Heart left ventricle (tissue), 16 donors: ENCODE data around the gene APLN. TPM values are rescaled to one million over a fixed set of nuclear protein-coding genes. Genes with fewer than 3 reads are reported as not detected.

ENCODE experiments used
- ATAC-seq, 4 donors: fragments of 200-7000 bp; cut with Tn5 transposase; one replicate each; pipeline ENCODE4 v1.9.1; 2020 to 2022; ENCODE audit warnings: moderate library complexity in 4 of 4, mild to moderate bottlenecking in 3 of 4, moderate number of reproducible peaks in 1 of 4
- DNase-seq, 5 donors: peaks; one replicate each; pipeline ENCODE4 v3.0.0-alpha.2; 2020
- H3K27ac ChIP-seq, 12 donors: fragments of 200-600 bp; sonication (generic) in 4 of 12; one replicate each; pipeline versions ENCODE4 v1.5.0 to v1.8.0; 2016 to 2022; ENCODE audit warnings: mild to moderate bottlenecking in 2 of 12
- H3K27me3 ChIP-seq, 9 donors: fragments of 200-600 bp; sonication (generic) in 2 of 9; one replicate each; pipeline versions ENCODE4 v1.5.1 to v1.8.0; 2016 to 2022; ENCODE audit warnings: mild to moderate bottlenecking in 3 of 9
- H3K36me3 ChIP-seq, 9 donors: fragments of 200-600 bp; sonication (generic) in 2 of 9; one replicate each; pipeline versions ENCODE4 v1.5.0 to v1.8.0; 2018 to 2022; ENCODE audit warnings: mild to moderate bottlenecking in 2 of 9
- H3K4me1 ChIP-seq, 12 donors: fragments of 200-600 bp; sonication (generic) in 4 of 12; one replicate each; pipeline versions ENCODE4 v1.5.0 to v1.8.0; 2016 to 2022; ENCODE audit warnings: mild to moderate bottlenecking in 3 of 12
- H3K4me3 ChIP-seq, 12 donors: fragments of 200-600 bp; sonication (generic) in 4 of 12; one replicate each; pipeline versions ENCODE4 v1.5.0 to v1.8.0; 2017 to 2022; ENCODE audit warnings: mild to moderate bottlenecking in 9 of 12, moderate library complexity in 4 of 12
- H3K9me3 ChIP-seq, 12 donors: fragments of 200-600 bp; sonication (generic) in 4 of 12; one replicate each; pipeline versions ENCODE4 v1.5.0 to v1.8.0; 2016 to 2022; ENCODE audit warnings: mild to moderate bottlenecking in 1 of 12
- CTCF ChIP-seq, 12 donors: fragments of 200-600 bp; sonication (generic) in 4 of 12; IDR thresholded peaks; one replicate each; pipeline versions ENCODE4 v1.5.0 to v1.8.0; 2018 to 2022; ENCODE audit warnings: antibody characterized with exemption in 12 of 12, mild to moderate bottlenecking in 5 of 12
- POLR2A ChIP-seq, 2 donors: fragments of 450-650 bp; IDR thresholded peaks; one replicate each; pipeline ENCODE4 v1.6.1; 2017; ENCODE audit warnings: antibody characterized with exemption in 2 of 2, mild to moderate bottlenecking in 2 of 2, moderate library complexity in 2 of 2
- WGBS, 4 donors: extraction: QIAGEN DNeasy Blood & Tissue Kit in 2 of 4; methylation state at CpG; one replicate each; pipeline versions ENCODE4 v1.1.5 to v1.1.7; 2013 to 2018; 5-methylcytosine and 5-hydroxymethylcytosine counted together
- intact Hi-C, 10 donors: fragments of 100-400 bp; cut with DNase I; formaldehyde crosslinking; loops; one replicate each; pipeline versions ENCODE4 v1.11.1 to v1.14.2; 2022
- polyA plus RNA-seq, 2 donors: library from polyadenylated mRNA; stranded (reverse); fragments of 200-250 nt; gene quantifications; one replicate each; pipeline ENCODE4 v1.2.3, GENCODE V29; 2013
- total RNA-seq, 9 donors: library from RNA; depleted of rRNA in 2 of 9; stranded (reverse); fragments of >200 nt in 2 of 9; fragmentation: NEBNext Ultra II Directional in 3 of 9; extraction: Animal tissue kit (Norgen Biotek cat#: 25700) in 3 of 9; gene quantifications; one replicate each; pipeline versions ENCODE4 v1.1.0 to v1.2.4, GENCODE V29; 2016 to 2023
- donor health status: ischemic (EF 13 %, LVEDD 7.1; RV severe dilation, severe dysfunction).
- donor health status: healthy with polysubstance abuse.
- donor health status: DM: no; HTN: yes; CAD: no.
- donor health status: DM: no; HTN: no; CAD: no.
- donor health status: ischemic (EF 25% LVEDD 6.9; RV normal size, moderate dysfunction).
- donor health status: ischemic (EF 25% LVEDD 5.7; RV mildly dilated, moderate dysfunction).
- donor health status: healthy.
- donor health status: DM: yes; HTN: yes; CAD: no.
- donor health status: ischemic (EF 35%, LVEDD 5.7; RV mildly dilated, moderate dysfunction).
- donor health status: nonischemic (EF 11% LVEDD 7.7; RV severe dilation, severe dysfunction).
- donor health status: DM: yes; HTN: yes; CAD: no.
- donor health status: PGD.
- donor health status: ischemic (EF 29% LVEDD 5.4; RV normal size, mild dysfunction).
- donor health status: nonischemic (EF 23%, LVEDD 6.1; RV moderate dilation, normal function).

Gene APLN
- total and polyA plus RNA-seq, 11 donors: 3.6 to 19.9 (median 10.4) TPM

- ATAC-seq (peak in 3 of 4 donors; percentile 67 to 92 (median 80)), DNase-seq (no peak)
- Histone ChIP-seq H3K9me3 (peaks cover 0 to 8% (median 0%) of the 10 kb centered on the region in 12 donors), H3K27me3 (no peaks in the 10 kb centered on the region), H3K27ac (peak overlapping the region in 2 of 12 donors; percentile 13 to 33), H3K4me3 (no peak overlapping the region), H3K36me3 (no peaks in the 10 kb centered on the region), H3K4me1 (peaks cover 0 to 7% (median 0%) of the 10 kb centered on the region in 12 donors)
- 40 to 48% (median 43%) methylated on average over 7 of the region's 7 CpGs for WGBS, 4 donors
- TF ChIP-seq CTCF (IDR thresholded peaks at IDR 0.05): no peak
- TF ChIP-seq POLR2A (IDR thresholded peaks at IDR 0.05): no peak
- intact Hi-C loops: no loop called here
These were observed 11.3 kb upstream of the APLN start for GRCh38 chrX:129665916-129666644.

DNA sequence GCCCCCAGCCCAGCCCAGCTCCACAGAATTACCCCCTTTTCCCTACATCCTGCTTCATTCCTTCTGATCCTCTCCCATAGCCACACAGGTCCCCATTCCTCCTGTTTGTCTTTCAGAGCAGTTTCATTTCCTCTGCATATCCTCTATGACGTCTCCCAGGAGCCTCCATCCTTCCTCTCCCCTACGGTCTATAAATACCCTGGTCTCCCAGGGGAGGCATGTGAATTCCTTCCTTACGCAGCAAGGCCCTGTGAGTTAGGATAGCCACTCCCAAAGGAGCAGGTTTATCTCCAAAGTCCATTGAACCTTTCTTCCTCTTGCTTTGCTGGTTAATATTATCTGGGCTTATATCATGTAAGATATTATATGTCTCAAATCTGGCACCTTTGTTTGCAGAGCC lies 8.4 kb upstream of the APLN start:
- peak overlapping the region in 5 of 12 donors; percentile 9 to 62 (median 29) for H3K27ac ChIP-seq
- intact Hi-C loops: loop anchor here in 1 of 10 donors (5.0 kb wide), 1 partner anchor 39 kb away; no protein-coding TSS in a partner anchor
- peaks cover 0 to 7% (median 0%) of the 10 kb centered on the region in 12 donors for H3K4me1 ChIP-seq
- H3K36me3 ChIP-seq: no peaks in the 10 kb centered on the region
- peak in 3 of 4 donors; percentile 46 to 86 (median 46) for ATAC-seq
- no peak overlapping the region for H3K4me3 ChIP-seq
- no peak for TF ChIP-seq POLR2A (IDR thresholded peaks at IDR 0.05)
- TF ChIP-seq CTCF (IDR thresholded peaks at IDR 0.05): no peak
- peak in 2 of 5 donors; percentile 45 to 63 for DNase-seq
- 26 to 50% (median 33%) methylated on average over 3 of the region's 3 CpGs for WGBS, 4 donors
- peaks cover 0 to 8% (median 0%) of the 10 kb centered on the region in 12 donors for H3K9me3 ChIP-seq
- no peaks in the 10 kb centered on the region for H3K27me3 ChIP-seq

GRCh38 chrX:129661369-129661768 lies 6.6 kb upstream of the APLN start:
- Histone ChIP-seq H3K9me3 (no peaks in the 10 kb centered on the region), H3K27me3 (no peaks in the 10 kb centered on the region), H3K27ac (no peak overlapping the region), H3K4me3 (no peak overlapping the region), H3K4me1 (peaks cover 0 to 7% (median 0%) of the 10 kb centered on the region in 12 donors), H3K36me3 (no peaks in the 10 kb centered on the region)
- TF ChIP-seq POLR2A (IDR thresholded peaks at IDR 0.05) (no peak), CTCF (IDR thresholded peaks at IDR 0.05) (no peak)
- WGBS, 4 donors: 53 to 92% (median 78%) methylated on average over 1 of the region's 1 CpG
- intact Hi-C loops: loop anchor here in 1 of 10 donors (5.0 kb wide), 1 partner anchor 41 kb away; no protein-coding TSS in a partner anchor
- DNase-seq (no peak), ATAC-seq (no peak)

DNA sequence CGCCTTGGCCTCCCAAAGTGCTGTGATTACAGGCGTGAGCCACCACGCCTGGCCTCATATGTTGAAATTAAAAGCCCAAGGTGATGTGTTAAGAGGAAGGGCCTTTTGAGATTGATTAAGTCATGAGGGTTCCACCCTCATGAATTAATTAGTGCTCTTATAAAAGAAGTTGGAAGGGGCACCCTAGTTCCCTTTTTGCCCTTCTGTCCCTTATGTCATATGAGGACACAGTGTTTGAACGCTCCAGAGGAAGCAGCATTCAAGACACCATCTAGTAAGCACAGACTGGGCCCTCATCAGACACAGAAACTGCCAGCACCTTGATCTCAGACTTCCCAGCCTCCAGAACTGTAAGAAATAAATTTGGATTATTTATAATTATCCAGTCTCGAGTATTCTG lies 5.1 kb upstream of the APLN start:
- no peak overlapping the region for H3K4me3 ChIP-seq
- H3K27me3 ChIP-seq: peaks cover 0 to 11% (median 0%) of the 10 kb centered on the region in 9 donors
- H3K9me3 ChIP-seq: no peaks in the 10 kb centered on the region
- WGBS, 4 donors: 67 to 87% (median 79%) methylated on average over 5 of the region's 5 CpGs
- TF ChIP-seq POLR2A (IDR thresholded peaks at IDR 0.05): no peak
- no peak for TF ChIP-seq CTCF (IDR thresholded peaks at IDR 0.05)
- H3K36me3 ChIP-seq: no peaks in the 10 kb centered on the region
- no peak for ATAC-seq
- intact Hi-C loops: loop anchor here in 1 of 10 donors (5.0 kb wide), 1 partner anchor 42 kb away; no protein-coding TSS in a partner anchor
- no peak for DNase-seq
- H3K4me1 ChIP-seq: peaks cover 0 to 5% (median 0%) of the 10 kb centered on the region in 12 donors
- no peak overlapping the region for H3K27ac ChIP-seq
